ENCODE results near the gene HES7.

DNA sequence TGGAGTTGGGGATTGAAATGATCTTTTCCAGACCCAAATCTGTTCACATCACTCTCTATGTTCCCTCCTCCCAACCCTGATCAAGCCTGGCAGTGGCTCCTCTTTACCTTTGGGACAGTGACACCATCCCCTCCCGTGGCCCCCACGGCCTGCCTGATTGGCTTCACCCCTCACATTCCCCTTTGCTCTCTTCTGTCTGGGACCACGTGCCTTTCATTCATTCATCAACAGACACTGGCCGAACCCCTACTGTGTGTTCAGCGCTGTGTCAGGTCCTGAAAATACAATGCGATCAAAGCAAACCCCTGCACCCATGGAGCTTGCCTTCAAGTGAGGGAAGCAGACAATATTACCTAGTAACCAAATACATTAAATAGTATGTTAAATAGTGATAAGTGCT lies 34.2 kb downstream of the HES7 start:
- TF ChIP-seq, protein P1, sequence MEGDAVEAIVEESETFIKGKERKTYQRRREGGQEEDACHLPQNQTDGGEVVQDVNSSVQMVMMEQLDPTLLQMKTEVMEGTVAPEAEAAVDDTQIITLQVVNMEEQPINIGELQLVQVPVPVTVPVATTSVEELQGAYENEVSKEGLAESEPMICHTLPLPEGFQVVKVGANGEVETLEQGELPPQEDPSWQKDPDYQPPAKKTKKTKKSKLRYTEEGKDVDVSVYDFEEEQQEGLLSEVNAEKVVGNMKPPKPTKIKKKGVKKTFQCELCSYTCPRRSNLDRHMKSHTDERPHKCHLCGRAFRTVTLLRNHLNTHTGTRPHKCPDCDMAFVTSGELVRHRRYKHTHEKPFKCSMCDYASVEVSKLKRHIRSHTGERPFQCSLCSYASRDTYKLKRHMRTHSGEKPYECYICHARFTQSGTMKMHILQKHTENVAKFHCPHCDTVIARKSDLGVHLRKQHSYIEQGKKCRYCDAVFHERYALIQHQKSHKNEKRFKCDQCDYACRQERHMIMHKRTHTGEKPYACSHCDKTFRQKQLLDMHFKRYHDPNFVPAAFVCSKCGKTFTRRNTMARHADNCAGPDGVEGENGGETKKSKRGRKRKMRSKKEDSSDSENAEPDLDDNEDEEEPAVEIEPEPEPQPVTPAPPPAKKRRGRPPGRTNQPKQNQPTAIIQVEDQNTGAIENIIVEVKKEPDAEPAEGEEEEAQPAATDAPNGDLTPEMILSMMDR (IDR thresholded peaks at IDR 0.05; ENCODE audit: low read length), result no peak
- TF ChIP-seq EZH2phosphoT487 (IDR thresholded peaks at IDR 0.05; ENCODE audit: low read length) (no peak), EZH2 (optimal IDR thresholded peaks at IDR 0.05; ENCODE audit: low read depth, low read length) (no peak)

All from MM.1S (cell line).